GM10266 (cell line): ENCODE results near the gene MED12.

ENCODE experiments used
- DNase-seq: peaks from one replicate; pipeline ENCODE4 v3.0.0; 2012; ENCODE audit errors: extremely low spot score
- TF ChIP-seq, protein P1 (sequence below): IDR thresholded peaks from 2 replicates; pipeline ENCODE4 v1.5.1; 2012; ENCODE audit warnings: mild to moderate bottlenecking, low read depth; ENCODE audit not compliant: control insufficient read depth, insufficient read depth; ENCODE audit errors: missing control alignments

The MED12 gene

DNA sequence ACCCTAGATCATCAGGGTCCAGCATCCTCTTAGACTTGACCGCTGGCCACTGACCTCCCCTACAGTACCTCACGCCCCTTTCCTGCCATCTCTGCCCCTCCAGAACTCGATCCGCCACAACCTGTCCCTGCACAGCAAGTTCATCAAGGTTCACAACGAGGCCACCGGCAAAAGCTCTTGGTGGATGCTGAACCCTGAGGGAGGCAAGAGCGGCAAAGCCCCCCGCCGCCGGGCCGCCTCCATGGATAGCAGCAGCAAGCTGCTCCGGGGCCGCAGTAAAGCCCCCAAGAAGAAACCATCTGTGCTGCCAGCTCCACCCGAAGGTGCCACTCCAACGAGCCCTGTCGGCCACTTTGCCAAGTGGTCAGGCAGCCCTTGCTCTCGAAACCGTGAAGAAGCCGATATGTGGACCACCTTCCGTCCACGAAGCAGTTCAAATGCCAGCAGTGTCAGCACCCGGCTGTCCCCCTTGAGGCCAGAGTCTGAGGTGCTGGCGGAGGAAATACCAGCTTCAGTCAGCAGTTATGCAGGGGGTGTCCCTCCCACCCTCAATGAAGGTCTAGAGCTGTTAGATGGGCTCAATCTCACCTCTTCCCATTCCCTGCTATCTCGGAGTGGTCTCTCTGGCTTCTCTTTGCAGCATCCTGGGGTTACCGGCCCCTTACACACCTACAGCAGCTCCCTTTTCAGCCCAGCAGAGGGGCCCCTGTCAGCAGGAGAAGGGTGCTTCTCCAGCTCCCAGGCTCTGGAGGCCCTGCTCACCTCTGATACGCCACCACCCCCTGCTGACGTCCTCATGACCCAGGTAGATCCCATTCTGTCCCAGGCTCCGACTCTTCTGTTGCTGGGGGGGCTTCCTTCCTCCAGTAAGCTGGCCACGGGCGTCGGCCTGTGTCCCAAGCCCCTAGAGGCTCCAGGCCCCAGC is 17.6 kb upstream of the MED12 start:
- no peak for DNase-seq
- TF ChIP-seq, protein P1, sequence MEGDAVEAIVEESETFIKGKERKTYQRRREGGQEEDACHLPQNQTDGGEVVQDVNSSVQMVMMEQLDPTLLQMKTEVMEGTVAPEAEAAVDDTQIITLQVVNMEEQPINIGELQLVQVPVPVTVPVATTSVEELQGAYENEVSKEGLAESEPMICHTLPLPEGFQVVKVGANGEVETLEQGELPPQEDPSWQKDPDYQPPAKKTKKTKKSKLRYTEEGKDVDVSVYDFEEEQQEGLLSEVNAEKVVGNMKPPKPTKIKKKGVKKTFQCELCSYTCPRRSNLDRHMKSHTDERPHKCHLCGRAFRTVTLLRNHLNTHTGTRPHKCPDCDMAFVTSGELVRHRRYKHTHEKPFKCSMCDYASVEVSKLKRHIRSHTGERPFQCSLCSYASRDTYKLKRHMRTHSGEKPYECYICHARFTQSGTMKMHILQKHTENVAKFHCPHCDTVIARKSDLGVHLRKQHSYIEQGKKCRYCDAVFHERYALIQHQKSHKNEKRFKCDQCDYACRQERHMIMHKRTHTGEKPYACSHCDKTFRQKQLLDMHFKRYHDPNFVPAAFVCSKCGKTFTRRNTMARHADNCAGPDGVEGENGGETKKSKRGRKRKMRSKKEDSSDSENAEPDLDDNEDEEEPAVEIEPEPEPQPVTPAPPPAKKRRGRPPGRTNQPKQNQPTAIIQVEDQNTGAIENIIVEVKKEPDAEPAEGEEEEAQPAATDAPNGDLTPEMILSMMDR: no peak

GRCh38 chrX:71102292-71102691 is 16.1 kb upstream of the MED12 start:
- no peak for DNase-seq
- TF ChIP-seq, protein P1: no peak

DNA sequence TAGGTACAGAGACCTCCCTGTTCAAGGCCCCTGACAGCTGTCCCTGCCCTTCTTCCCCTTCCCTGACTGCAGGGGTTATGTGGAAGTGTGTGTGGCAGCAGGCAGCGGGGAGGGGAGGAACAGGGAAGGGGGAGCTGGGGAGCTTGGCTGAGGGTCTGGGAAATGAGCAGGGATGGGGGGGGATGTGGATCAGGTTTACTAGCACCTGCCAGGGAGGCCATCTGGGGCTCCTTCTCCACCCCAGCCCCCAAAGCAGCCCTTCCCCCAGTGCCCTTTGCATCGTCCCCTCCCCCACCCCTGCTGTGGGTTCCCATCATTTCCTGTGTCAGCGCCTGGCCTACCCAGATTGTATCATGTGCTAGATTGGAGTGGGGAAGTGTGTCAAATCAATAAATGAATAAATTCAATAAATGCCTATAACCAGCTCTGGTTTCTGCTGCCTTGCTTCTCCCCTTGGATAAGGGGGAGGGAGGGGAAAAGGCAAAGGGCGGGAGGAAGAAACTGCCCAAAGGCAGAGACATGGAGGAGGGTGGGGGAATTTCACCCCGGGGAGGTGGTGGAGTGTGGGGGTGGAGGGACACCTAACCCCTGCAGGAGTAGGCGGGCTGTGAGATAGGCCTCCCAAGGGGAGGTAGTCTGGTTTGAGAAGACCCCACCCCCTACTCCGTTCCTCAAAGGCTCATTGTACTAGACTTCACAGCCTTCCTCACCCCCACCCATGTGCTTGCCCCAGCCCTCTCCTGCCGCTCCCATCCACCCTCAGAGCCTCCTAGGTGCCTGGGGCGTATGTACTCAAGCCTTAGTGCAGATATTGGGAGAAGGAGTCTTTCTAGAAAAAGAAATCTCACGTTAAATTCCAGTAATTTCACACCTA is 15.0 kb upstream of the MED12 start:
- TF ChIP-seq, protein P1: no peak
- DNase-seq: peak; percentile 36

DNA sequence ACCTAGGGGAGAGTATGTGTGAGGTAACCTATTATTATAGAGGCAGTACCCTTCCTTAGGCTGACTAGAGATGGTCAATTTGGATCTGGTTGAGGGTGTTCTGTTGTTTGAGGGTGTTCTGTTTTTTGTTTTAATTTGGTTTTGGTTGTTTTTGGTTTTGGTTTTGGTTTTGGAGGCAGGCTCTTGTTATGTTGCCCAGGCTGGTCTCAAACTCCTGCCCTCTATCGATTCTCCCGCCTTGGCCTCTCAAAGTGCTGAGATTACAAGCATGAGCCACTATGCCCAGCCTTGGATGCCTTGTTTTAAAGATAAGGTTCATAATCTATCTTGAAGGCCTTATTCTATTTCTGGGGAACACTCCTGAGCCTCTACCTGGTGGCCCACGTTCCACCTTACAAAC is 12.8 kb upstream of the MED12 start:
- TF ChIP-seq, protein P1: no peak
- no peak for DNase-seq

- TF ChIP-seq, protein P1: no peak
- no peak for DNase-seq
Observed at GRCh38 chrX:71106427-71106826, 12.0 kb upstream of the MED12 start, which contains the start of gene CXorf65. Gene CXorf65, minus strand, starts transcription at chrX:71106740. Its CDS starts 184 bp downstream, at chrX:71106556.

DNA sequence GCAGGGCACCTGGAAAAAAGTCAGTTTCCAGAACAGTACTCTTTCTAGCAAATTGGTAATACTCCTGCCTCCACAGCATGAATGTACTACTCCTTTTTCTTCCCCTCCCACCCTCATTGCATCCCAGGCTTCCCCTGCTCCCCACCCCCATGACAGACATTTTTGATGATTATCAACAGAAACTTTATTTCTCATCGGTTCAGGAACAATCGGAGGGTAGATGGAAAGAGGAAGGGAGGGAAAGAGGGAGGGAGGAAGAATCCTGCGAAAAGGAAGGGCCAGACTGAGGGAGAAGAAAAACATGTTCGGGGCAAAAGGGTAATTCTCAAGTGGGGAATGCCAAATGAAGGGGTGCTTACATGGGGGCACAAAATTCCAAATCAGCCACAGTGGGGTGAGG is 11.2 kb upstream of the MED12 start:
- no peak for DNase-seq
- TF ChIP-seq, protein P1: no peak
